GM19351 (cell line): ENCODE data around the gene HDAC4.
"Not testable (repeated sequence)": the region's sequence is repeated elsewhere in the genome, so short reads cannot be mapped to it uniquely, and the experiment has no call there.

Source experiments
- ATAC-seq: cut with Tn5 transposase; IDR thresholded peaks from one replicate; pipeline ENCODE4 v1.9.1; 2021; ENCODE audit warnings: mild to moderate bottlenecking, moderate library complexity; ENCODE audit not compliant: unreplicated experiment

The HDAC4 gene

DNA sequence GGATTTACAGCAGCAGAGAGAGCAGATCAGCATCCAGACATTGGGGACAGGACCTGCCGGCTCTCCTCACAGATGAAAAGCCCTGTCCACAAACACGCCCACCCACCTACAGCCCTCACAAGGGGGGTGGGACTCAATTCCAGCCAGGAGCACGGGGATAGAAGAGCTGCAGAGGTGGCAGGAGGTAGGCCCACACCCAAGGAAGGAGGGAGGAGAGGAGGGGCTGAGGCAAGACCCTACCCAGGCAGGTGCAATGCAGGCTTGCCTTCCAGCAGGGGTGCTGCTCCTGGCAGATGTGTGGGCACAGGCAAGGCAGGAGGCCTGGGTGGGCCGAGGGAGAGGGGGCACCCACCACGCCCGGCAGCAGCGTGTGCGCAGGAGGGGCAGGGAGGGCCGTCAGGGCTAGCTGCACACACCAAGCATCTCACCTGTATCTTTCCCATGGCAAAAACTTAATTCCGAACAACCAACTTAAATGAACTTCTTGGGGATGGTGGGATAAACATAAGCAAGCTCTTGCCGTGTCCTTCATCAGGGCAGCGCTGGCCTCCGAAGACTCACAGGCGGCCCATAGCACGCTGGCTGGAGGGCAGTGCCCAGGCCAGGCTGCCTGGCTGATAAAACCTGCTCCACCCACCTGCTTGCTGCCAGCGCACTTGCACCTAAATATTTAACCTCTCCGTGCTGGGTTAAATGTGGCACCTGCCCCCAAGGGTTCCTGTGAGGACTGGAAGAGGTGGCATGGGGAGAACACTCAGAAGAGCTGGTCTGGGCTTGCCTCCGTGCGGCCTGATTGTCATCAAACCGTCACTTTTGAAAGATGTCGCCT, 219.5 kb downstream of the HDAC4 start:
- ATAC-seq = no peak

DNA sequence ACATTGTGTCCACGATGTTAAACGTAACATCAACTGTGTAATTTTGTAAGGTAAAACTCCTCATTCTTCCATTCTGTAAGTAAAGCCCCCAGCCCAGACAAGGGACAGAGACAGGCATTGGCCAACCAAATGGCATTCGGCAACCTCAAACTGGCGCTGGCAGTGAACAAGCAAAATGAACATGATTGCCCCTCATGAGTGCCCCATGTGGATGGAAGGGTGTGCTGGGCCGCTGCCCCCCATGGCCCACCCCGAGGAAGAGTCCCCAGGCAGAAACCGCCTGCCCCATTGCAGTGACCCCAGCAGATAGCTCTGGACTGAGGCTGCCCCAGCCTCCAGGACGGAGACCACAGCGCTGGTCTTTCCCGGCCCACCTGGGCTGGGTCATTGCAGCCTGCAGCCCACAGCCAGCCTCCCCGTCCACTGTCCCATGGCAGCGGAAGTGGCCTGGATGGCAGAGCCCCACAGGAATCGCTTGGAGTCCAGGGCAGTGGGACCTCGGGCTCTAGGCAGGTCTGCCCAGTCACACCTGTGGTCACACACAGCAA, 220.2 kb downstream of the HDAC4 start:
- ATAC-seq = no peak

DNA sequence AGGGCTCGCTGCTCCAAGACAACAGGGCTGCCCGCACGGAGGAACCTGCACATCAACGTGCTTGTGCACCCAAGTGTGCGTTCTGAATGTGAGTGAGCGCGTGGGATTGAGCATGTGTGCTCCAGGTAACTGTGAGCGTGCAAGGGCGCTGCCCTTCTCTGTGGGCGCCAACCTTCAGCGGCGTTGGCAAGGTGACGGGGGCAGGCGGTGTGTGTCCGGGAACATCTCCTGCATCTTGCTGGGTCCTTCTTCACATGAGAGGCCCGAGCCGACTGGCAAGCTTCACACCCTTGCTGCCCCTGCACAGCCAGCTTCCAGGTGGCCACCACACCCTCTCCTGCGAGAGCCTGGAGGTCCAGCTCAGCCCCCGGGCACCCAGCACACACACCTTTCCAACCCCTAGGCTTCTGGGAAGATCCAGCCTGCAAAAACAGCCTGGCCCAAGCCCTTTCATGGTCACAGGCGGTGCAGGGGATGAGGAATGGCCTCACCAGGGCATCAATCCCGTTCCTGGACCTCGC, 220.9 kb downstream of the HDAC4 start:
- ATAC-seq = no peak

DNA sequence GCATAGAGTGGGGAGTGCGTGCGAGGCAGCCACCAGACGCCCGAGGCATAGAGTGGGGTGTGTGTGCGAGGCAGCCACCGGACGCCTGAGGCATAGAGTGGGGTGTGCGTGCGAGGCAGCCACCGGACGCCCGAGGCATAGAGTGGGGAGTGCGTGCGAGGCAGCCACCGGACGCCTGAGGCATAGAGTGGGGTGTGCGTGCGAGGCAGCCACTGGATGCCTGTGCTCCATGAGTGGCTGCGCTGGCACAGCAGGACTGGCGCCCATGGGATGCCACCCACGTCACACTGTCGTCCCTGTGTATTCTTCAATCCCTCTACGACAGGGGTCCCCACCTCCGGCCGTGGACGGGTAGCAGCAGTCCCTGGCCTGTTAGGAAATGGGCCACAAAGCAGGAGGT, 221.9 kb downstream of the HDAC4 start:
- ATAC-seq = no peak

DNA sequence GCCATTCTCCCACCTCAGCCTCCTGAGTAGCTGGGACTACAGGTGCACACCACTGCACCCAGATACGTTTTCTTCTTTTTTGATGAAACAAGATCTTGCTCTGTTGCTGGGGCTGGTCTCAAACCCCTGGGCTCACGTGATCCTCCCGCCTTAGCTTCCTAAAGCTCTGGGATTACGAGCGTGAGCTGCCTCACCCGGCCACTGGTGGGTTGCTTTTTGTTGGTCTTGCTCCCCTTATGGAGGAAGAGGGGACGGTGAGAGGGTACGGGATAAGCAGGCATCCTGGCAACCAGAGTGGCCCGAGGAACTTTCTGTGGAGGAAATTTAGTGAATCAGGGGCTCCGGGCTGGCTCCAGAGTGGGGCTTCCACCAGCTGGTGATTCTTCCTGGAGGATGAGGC, 222.3 kb downstream of the HDAC4 start:
- ATAC-seq = no peak

DNA sequence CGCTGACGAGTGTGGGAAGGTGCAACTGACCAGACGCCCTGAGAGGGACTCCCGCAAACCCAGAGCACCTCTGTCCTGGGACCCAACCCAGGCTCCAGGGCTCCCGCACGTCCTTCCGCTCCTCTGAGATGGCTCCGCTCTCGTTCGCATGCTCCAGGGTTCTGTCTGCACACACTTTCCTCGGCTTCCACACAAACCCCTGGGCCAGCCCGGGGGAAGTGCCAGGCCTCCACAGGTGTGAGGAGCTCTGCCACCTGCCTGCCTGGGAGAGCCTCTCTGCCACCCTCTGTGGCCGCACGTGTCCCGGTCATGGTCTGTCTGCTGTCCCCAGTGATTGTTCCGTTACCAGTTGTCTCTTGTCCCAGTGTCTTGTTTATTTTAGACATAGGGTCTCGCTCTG, 222.9 kb downstream of the HDAC4 start:
- no peak for ATAC-seq

DNA sequence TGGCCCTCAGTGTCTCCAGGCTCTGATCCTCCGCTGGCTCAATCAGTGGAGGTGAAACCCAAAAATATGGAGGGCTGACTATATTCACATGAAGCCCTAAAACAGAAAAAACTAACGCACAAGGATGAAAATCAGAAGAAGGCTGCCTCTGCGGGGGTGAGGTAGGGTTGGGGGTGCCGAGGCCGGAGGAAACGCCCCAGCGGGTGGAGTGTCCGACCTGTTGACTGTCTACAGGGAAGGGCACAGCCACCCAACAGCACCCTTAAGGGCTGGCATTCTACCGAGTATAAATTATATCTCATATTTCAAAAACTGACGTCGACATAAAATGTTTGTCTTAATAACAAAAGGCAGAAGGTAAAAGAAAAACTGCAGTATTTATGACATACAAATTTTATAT, 223.5 kb downstream of the HDAC4 start:
- no peak for ATAC-seq

DNA sequence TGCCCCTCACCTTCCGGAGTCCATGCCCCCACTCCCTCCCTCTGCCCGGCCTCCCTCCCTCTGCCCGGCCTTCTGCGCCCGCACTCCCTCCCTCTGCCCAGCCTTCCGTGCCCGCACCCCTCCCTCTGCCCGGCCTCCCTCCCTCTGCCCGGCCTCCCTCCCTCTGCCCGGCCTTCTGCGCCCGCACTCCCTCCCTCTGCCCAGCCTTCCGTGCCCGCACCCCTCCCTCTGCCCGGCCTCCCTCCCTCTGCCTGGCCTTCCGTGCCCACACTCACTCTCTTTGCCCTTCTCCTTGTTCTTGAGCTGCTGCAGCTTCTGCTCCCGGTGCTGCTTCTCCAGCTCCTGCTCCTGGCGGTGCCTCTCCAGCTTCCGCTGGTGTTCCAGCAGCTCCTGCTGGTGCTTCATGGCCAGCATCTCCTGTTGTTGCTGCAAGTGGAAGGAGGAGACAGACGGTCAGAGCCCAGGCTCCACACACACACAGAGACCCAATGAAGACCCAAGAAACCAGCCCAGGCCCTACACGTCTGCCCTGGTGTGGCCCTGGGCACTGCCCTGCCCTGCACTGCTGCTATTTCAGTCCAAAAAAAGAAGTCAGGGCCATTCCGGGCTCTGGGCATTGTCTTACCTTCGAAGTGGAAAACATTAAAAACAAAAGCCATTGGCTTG, 224.5 kb downstream of the HDAC4 start:
- ATAC-seq = not testable (repeated sequence)

DNA sequence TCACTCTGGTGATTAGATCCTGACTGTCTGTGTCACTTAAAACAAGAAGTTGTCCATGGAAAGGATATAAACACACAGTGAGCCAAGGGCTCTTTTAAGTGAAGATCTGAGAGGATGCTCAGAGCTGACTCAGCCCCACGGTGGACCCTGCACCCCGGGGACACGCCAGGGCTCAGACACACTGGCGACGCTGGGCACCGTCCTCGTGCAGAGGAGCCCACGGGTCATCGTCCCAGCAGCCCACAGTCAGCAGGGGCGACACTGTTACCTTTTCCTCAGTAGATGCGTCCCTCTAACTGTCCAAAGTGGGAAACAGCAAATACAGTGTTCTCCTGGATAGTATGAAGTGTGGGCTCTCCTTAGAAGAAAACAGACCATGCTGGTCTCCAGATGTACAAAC, 225.6 kb downstream of the HDAC4 start:
- no peak for ATAC-seq

DNA sequence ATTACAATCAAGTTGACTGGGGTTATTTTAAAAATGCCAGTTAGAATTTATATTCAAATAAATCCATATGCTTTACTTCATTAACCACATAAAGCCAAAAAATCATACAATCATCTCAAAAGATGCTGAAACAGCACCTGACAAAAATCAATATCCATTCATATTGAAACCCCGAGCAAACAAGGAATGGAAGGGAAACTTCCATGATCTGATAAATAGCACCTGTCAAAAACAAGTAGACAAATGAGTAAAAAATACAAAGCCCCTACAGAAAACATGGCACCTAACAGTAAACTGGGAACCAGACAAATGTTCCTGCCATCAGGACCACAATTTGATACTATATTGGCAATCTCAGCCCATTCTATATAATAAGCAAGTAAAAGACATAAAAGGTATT, 227.5 kb downstream of the HDAC4 start:
- ATAC-seq = no peak

DNA sequence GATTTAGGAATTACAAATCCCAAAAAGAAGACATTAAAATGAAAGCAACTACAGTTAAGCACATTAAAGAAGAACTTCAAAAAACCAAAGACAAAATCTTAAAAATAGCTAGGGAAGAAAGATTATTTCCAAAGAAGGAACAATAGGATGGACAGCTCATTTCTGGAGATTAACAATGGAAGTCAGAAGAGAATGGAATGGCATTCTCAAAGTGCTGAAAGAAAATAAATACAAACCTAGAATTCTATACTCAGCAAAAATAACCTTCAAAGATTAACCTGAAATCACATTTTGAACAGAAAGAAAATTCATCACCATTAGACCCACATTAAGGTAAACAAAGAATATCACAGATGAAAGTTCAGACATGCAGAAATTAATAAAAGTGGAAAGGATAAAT, 229.2 kb downstream of the HDAC4 start:
- no peak for ATAC-seq

DNA sequence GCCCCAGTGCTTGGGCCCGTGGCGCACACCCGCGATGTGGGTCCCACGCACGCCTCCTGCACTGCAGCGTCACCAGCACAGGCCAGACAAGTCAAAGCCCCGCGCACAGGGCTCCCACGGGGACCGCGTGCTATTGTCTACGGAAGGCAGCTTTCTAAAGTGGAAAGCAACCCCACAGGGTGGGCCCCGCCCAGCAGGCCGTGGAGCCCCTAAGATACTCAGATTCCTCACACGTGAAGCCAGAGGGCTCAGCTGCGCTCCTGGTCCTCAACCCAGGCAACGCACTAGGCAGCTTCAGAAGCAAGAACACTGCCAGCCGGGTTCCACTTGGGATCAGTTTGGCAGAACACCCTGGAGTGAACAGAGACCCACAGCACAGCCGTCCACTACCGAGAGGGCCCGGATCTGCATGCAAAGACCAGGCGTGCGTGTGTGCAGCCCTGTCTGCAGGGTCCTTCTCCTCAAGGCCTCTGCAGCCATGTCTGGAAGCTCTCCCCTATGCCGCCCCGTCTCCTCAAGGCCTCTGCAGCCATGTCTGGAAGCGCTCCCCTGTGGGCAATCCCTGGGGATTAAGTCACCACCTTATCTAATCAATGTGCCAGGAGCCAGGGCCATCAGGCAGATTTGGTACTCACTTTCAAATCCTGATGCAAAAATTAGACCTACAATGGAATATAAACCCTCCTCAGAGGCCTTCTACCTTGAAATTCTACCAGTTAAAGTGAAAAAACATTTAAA, 231.3 kb downstream of the HDAC4 start:
- ATAC-seq = no peak

DNA sequence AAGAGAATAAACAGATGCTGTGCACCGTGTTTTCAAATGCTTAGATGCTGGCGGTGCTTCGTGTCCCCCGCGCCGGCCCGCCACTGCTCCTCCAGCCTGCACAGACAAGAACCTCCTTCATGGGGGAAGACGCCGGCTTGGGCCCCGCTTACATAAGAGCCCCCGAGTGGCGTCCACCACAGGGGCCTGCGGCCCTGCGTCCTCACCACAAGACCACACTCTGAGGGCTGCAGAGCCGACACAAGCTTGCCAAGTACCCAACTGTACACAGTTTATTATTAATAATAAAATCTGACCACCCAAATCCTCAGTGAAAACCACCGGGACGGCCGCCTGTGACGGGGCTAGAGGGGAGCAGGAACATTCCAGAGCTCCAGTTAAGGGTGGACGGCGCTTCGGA, 232.2 kb downstream of the HDAC4 start:
- ATAC-seq = no peak

DNA sequence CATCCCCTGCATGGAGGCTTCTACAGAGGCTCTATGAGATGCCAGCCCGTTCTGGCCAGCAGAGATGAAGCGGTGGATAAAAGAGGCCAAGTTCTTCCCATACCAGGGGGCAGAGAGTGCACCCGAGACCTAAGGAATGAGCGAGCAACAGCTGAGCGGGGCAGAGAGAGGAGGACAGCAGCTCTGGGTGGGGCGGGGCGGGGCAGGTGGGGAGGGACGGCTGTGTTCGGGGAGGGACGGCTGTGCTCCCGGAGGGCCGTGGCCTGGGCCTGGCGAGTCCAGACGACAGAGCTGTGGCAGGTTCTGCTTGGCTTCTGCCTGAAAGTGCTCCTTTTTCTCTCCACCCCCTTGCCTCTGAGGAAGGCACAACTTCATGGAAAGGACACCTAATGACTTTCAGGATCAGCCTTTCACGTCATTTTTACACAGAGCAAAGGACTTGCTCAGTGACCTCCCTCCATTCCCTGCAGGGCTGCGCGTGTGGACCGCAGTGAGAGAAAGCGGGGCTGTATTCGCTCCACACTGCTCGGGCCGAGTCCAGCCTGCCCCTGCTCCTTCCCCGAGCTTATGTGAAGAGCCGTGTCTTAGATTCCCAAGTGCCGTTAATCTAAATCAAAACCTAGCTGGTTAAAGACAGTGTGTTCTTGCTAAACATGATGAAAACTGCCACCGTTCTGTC, 232.9 kb downstream of the HDAC4 start:
- ATAC-seq = no peak

DNA sequence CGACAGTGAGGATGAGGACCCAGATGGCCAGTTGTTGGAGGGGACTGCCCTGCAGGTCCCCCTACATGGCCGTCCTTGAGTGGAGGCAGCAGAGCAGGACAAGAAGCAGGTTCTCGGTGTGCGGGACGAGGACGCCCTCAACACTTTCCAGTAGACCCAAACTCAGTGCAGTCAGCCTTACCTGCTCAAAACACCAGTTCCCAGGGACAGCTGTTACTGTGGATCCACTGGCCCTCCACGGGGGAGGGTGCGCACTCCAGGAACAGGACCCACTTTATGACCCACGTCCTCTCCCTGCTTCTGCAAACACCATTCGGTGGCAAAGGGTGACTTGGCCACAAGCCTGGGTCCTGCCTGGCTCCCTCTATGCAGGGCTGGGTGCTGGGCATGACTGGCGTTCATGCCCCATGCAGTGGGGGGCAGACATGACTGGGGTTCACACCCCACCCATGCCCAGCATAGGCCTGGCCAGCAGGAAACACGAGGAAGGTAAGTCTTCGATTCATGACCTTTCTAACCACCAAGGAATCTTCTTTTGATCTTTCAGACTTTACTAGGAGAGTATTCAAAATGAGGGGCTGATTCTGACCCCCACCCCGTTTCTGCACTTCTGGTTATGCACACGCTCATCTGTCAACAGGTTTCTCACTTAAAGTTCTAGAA, 233.7 kb downstream of the HDAC4 start:
- no peak for ATAC-seq

DNA sequence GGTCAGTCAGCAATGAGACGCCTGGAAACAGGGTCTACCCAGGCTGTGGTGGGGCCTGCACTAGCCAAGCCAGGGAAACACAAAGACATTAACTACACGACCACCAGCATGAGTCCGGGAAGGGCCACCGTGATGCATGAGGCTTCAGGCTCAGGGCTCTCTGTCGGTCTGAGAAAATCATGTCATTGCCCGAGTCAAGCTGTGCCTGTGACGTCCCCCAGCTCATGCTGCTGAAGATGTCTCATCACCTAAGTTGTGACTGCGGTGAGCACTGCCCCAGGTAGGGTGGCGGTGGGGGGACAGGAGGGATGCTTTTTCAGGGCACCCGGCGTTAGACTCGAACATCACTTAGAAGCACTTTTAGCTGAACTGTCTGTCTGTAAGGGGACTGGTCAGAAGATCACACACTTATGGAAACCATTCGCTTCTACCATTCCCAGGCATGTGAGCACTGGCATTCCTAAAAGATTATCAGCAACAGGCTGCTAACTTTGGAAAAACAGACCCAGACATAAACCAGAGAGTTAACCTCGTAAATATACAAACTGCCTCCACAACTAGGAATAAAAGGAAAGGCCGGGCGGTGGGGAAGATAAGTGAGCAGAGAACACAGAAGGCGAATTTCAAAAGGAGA, 234.5 kb downstream of the HDAC4 start:
- ATAC-seq = no peak

DNA sequence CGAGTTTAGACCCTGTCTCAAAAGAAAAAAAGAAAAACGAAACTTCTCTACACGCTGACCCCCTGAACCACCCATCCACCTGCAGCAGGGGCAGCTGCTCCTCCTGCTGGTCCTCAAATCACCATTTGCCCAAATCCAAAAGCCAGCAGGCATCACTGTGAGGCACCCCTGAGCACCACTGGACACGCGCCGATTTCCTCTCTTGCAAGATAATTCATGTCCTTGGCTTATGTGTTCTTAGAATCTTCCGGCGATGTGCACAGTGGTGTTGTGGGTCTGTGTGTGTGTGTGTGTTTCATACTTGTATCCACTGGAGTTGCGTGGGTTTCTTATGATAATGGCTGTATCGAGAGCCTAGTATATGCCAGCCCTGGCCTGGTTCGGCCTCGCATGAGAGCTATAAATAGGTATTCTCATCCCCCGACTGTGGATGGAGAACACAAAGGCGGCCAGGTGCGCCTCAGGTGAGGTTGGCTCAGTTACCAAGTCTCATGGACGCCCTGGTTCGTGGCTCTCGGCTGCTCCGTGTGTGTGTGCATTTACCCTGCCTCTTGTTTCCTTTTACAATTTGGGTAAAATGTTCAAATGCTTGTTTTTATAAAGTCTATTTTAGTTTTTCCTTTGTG, 235.5 kb downstream of the HDAC4 start:
- ATAC-seq = no peak

DNA sequence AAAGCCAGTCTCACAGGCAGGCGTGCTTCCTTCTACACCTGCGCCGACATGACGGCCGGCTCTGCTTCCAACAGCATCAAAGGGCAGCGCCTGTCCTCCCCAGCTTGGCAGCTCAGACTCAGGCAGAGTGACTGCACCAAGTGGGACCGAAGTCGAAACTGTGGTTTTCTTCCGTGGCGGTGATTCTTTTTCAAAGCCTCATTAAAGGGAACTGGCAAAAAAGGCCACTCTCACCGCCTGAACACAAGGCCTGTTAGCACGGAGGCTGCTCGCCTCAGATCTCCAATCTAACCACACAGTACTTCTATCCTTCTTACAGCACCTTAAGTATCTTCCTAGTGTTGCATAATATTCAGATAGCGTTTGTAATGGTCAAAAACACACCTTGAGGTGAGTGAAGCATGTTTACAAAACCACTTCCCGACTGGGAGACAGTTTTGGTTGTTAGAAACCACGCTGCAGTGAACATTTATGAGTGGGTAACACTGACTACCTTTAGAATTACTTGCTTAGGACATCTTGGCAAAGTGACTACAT, 236.4 kb downstream of the HDAC4 start:
- no peak for ATAC-seq

DNA sequence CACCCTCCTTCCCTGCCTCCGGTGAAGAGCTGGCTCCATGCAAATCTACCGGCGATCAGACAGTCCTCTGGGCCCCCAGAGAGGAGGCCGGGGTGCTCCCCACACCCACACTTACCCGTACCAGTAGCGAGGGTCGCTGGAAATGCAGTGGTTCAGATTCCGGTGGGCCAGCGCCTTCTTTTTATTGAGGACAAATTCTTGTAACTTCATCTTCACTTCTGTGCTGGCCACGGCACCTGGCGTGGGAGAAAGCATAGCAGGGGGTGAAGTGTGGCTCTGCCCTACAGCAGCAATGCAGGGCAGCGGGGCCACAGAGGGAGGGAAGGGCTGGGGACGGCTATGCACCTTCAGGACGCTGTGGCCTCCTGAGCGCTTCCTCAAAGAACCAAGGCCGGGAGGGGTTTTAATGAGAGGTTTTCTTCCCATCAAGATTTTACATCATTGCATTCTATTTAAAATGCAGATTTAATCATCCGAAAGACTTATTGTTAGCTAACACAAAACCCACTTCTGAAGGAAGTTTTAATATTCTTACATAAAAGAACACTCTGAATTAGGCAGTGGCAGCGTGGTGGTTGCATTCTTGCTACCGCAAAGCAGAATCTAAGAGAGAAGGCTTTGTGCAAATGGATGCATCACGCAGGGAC, 237.0 kb downstream of the HDAC4 start:
- ATAC-seq = no peak
